Measurements from ENCODE around the gene KHK. TPM values are rescaled to one million over a fixed set of nuclear protein-coding genes. Genes with fewer than 3 reads are reported as not detected.

The KHK gene
- total and polyA plus RNA-seq, 8 donors: 5.1 to 16.2 (median 7.4) TPM

- 80 to 85% methylated on average over 9 of the region's 9 CpGs for WGBS, 2 donors
- no peak overlapping the region for H3K27ac ChIP-seq
- FAIRE-seq (no peak), ATAC-seq (no peak), DNase-seq (no peak)
- H3K27me3 ChIP-seq: no peaks in the 10 kb centered on the region
- no peak overlapping the region for H3K4me3 ChIP-seq
- intact Hi-C loops (cut with DNase I): no loop called here
- peaks cover 6 to 16% (median 12%) of the 10 kb centered on the region in 3 donors for H3K36me3 ChIP-seq
- no peak for TF ChIP-seq CTCF (IDR thresholded peaks at IDR 0.05)
- peaks cover 0 to 3% (median 2%) of the 10 kb centered on the region in 3 donors for H3K4me1 ChIP-seq
- H3K9me3 ChIP-seq: no peaks in the 10 kb centered on the region
Measured at GRCh38 chr2:27127883-27128667, 41.5 kb downstream of the KHK start.

- H3K4me3 ChIP-seq: no peak overlapping the region
- 66 to 79% methylated on average over 11 of the region's 11 CpGs for WGBS, 2 donors
- H3K9me3 ChIP-seq: no peaks in the 10 kb centered on the region
- no peak for TF ChIP-seq CTCF (IDR thresholded peaks at IDR 0.05)
- intact Hi-C loops (cut with DNase I): no loop called here
- peaks cover 6 to 16% (median 12%) of the 10 kb centered on the region in 3 donors for H3K36me3 ChIP-seq
- no peaks in the 10 kb centered on the region for H3K27me3 ChIP-seq
- DNase-seq (no peak), FAIRE-seq (no peak), ATAC-seq (no peak)
- H3K4me1 ChIP-seq: peaks cover 0 to 6% (median 6%) of the 10 kb centered on the region in 3 donors
- no peak overlapping the region for H3K27ac ChIP-seq
Measured at GRCh38 chr2:27128668-27129571, 42.3 kb downstream of the KHK start.

- no peak for TF ChIP-seq CTCF (IDR thresholded peaks at IDR 0.05)
- intact Hi-C loops (cut with DNase I): no loop called here
- ATAC-seq (no peak), DNase-seq (peak in 1 of 6 donors; percentile 49), FAIRE-seq (no peak)
- WGBS, 2 donors: 92 to 96% methylated on average over 10 of the region's 10 CpGs
- peaks cover 6 to 16% (median 12%) of the 10 kb centered on the region in 3 donors for H3K36me3 ChIP-seq
- no peaks in the 10 kb centered on the region for H3K27me3 ChIP-seq
- no peaks in the 10 kb centered on the region for H3K9me3 ChIP-seq
- H3K4me3 ChIP-seq: no peak overlapping the region
- peaks cover 0 to 6% (median 6%) of the 10 kb centered on the region in 3 donors for H3K4me1 ChIP-seq
- no peak overlapping the region for H3K27ac ChIP-seq
Measured at GRCh38 chr2:27130396-27130795, 43.8 kb downstream of the KHK start.

GRCh38 chr2:27131429-27131828 is 44.9 kb downstream of the KHK start:
- ATAC-seq: no peak
- DNase-seq: no peak
- 88 to 91% methylated on average over 11 of the region's 11 CpGs for WGBS, 2 donors
- Histone ChIP-seq H3K27ac (no peak overlapping the region), H3K4me1 (peaks cover 0 to 6% (median 6%) of the 10 kb centered on the region in 3 donors), H3K36me3 (peaks cover 6 to 16% (median 12%) of the 10 kb centered on the region in 3 donors), H3K9me3 (no peaks in the 10 kb centered on the region), H3K27me3 (no peaks in the 10 kb centered on the region), H3K4me3 (no peak overlapping the region)
- TF ChIP-seq CTCF (IDR thresholded peaks at IDR 0.05): no peak
- intact Hi-C loops (cut with DNase I): no loop called here
- no peak for FAIRE-seq

All from pancreas (tissue), 10 donors.